Stimulated activated memory B cell treated with anti-CD40 and anti-IgM and Interleukin-4, amounts not matched to agents 10 μg/mL and 1 μg/mL and 100 μg/mL, for 72 hours (primary cell): ENCODE data around the gene FUZ.
A peak's percentile ranks its signal among the peaks of the same experiment; 100 is the strongest.

Experiments
- ATAC-seq: fragments of 150-1000 bp; cut with Tn5 transposase; 2 replicates; pipeline ENCODE4 v1.10.0; 2021
- H3K27ac Mint-ChIP-seq: one replicate; pipeline ENCODE4 v1.8.0; 2022; ENCODE audit warnings: mild to moderate bottlenecking, mixed read lengths
- H3K27me3 Mint-ChIP-seq: one replicate; pipeline ENCODE4 v1.8.0; 2022; ENCODE audit warnings: mixed read lengths
- H3K36me3 Mint-ChIP-seq: one replicate; pipeline ENCODE4 v1.8.0; 2022; ENCODE audit warnings: mixed read lengths
- H3K4me1 Mint-ChIP-seq: one replicate; pipeline ENCODE4 v1.8.0; 2022; ENCODE audit warnings: mixed read lengths
- H3K4me3 Mint-ChIP-seq: one replicate; pipeline ENCODE4 v1.8.0; 2022; ENCODE audit warnings: mild to moderate bottlenecking, moderate library complexity, mixed read lengths
- H3K9me3 Mint-ChIP-seq: one replicate; pipeline ENCODE4 v1.8.0; 2022; ENCODE audit warnings: mixed read lengths

The FUZ gene

DNA sequence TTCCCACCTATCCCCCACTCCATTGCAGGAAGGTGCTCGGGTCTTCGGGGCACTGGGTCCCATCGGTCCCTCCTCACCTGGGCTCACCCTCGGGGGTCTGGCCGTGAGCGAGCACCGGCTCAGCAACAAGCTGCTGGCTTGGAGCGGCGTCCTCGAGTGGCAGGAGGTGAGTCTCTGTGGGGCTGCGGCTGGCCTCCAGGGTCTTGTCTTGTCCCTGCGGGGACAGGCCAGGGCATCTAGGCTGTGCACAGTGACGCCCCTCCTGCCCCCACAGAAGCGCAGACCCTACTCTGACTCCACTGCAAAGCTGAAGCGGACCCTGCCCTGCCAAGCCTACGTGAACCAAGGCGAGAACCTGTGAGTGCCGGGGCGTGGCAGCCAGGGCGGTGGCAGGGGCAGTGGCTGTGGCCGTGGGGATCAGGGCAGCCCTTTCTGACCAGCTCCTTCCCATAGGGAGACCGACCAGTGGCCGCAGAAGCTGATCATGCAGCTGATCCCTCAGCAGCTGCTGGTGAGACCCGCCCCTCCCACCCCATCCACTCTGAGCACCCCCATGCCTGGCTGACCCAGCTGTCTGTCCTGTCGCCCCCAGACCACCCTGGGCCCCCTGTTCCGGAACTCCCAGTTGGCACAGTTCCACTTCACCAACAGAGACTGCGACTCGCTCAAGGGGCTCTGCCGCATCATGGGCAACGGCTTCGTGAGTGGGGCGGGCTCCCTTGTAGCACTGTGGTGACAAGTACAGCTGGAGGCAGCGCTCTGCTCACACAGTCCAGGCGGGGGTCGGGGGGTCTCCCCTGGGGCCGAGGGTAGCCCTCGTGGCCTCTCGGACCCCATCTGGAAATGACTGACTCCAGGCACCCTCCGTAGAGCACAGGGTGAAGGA, 41.5 kb upstream of the FUZ start:
- Mint-ChIP-seq H3K9me3 (no peaks in the 10 kb centered on the region), H3K4me3 (no peak overlapping the region), H3K27me3 (no peaks in the 10 kb centered on the region), H3K4me1 (peaks cover 47% of the 10 kb centered on the region), H3K27ac (peak overlapping the region; percentile 51), H3K36me3 (peaks cover 23% of the 10 kb centered on the region)
- ATAC-seq: no peak

DNA sequence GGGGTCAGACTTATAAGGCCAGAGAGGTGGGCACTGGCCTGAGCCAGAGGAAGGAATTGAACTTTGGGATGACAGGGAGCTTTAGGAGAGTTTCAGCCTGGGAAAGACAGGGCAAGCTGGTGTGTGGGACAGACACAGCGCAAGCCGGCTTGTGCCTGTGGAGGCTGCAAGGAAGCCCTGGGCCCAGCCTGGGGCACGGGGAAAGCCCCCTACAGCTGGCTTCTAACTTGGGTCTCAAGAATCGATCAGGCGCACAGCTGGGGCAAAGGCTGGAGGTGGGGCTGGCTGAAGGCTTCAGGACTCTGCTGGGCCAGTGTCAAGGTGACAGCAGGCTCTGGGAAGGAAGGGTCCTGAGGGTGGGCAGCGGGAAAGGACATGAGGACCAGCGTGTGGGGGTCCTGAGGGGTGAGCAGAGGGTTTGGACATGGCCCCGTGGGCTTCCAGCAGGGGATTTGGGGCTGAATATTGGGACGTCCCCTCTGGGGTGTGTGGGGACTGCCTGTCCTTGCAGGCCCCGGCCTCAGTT, 40.8 kb upstream of the FUZ start:
- peaks cover 24% of the 10 kb centered on the region for H3K36me3 Mint-ChIP-seq
- H3K27ac Mint-ChIP-seq: peak overlapping the region; percentile 51
- H3K27me3 Mint-ChIP-seq: no peaks in the 10 kb centered on the region
- H3K9me3 Mint-ChIP-seq: peaks cover 4% of the 10 kb centered on the region
- ATAC-seq: no peak
- peaks cover 53% of the 10 kb centered on the region for H3K4me1 Mint-ChIP-seq
- H3K4me3 Mint-ChIP-seq: no peak overlapping the region

DNA sequence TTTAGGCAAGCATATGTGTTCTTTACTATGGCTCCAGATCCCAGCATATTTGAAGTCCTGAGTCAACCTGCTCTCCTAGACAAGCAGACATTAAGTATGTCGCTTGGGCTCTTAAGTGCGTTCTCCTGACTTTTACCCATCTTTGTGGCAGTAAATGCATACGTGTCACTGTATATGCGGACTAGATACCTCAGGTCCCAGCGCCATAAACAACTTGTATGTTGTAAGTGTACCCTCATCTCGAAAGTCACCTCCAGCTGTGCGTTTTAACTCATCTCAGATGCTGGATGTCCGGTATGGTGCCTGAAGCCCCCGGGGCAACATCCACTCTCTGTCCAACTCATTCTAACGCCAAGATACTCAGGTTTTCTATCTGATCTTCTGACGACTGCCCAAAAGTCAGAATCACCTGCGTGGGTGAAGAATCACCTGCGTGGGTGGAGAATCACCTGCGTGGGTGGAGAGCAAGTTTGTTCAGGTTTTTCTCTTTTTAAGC, 39.6 kb upstream of the FUZ start:
- Mint-ChIP-seq H3K36me3 (peaks cover 15% of the 10 kb centered on the region), H3K27ac (peak overlapping the region; percentile 74), H3K4me1 (peaks cover 64% of the 10 kb centered on the region), H3K27me3 (no peaks in the 10 kb centered on the region), H3K4me3 (peak overlapping the region; percentile 85), H3K9me3 (peaks cover 4% of the 10 kb centered on the region)
- no peak for ATAC-seq

DNA sequence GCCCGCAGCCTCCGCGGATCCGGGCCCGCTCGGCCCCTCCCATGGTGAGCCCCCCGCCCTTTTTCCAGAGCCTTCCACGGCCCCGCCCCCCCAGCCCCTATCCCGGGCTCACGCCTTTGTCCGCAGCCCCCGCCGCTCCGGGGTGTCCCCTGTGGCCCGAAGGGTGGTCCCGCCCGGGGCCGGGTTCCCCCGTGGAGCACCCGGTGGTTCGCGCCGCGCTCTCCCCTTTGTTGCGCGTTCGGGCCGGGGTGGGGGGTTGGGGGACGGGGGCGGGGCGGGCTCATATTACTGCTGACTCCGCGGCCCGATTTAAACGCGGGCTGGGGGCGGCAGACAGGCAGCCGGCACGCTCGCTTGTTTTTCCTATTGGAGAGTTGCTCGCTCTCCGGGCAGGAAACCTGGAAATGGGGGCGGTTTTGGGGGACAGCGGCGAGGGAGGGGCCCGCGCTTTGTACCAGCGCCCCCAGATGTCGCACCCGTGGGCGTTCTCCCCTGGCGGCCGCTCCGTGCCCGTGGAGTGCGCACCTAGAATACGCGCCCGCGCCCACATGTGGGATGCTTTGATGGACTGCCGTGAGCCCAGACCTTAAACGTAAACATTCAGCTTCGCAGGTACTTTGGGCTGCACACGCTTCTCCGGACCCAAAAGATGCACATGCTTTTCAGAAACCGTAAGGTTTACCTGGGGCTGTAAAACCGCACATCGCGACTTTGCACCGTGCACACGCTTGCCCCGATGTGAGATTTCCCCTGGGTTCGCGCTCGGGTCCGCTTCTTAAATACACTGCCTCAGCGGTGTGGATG, 38.6 kb upstream of the FUZ start:
- Mint-ChIP-seq H3K4me1 (peaks cover 64% of the 10 kb centered on the region), H3K27me3 (no peaks in the 10 kb centered on the region), H3K27ac (peak overlapping the region; percentile 95), H3K9me3 (peaks cover 4% of the 10 kb centered on the region), H3K36me3 (peaks cover 15% of the 10 kb centered on the region), H3K4me3 (peak overlapping the region; percentile 85)
- ATAC-seq: peak; percentile 7

DNA sequence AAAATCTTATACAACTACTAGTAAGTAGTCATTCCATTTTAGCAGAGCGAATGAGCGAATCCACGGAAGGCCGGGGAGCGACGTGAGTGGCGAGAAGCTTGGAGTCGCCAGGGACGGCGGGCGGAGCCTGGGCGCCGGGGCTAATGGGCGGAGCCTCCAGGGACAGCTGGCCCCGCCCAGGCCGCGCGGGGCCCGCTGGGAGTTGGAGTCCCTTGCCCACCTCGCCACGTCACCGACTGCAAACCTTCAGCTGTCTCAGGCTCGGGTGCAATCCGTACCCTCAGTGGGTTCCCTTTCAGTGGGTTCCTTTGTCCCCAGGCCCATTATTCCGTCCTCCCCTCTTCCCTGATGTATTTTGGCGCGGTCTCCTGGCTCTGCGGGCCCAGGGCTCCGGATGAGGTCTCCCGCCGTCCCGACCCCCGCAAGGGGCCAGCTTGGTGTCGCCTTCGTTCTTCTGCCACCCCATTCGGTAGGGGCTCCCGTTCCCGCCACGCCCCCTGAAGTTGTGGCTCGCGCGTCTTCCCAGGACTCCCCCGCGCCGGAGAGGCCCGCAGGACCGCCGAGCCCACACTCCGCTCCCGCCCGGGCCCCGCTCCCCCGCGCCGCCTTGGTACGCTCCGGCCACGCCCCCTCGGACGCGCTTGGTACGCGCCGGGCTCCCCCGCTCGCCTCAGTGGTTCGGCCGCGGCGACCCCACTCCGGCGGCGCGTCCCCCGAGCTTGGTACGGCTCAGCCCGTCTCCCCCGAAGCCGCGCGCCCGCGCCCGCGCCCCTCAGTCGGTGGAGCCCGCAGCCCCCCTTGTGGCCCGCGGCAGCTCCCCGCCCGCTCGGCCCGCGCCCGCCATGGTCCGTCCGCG, 37.6 kb upstream of the FUZ start, which contains the start of gene PTOV1:
Gene PTOV1 (plus strand): TSS at position 673 of the 856 bp plus-strand sequence.
- peaks cover 4% of the 10 kb centered on the region for H3K9me3 Mint-ChIP-seq
- peak within 1 kb of the TSS; percentile 96 for H3K4me3 Mint-ChIP-seq
- peak within 1 kb of the TSS; percentile 95 for H3K27ac Mint-ChIP-seq
- peaks cover 14% of the 10 kb centered on the region for H3K36me3 Mint-ChIP-seq
- H3K27me3 Mint-ChIP-seq: no peaks in the 10 kb centered on the region
- H3K4me1 Mint-ChIP-seq: peaks cover 57% of the 10 kb centered on the region
- ATAC-seq: peak; percentile 94

DNA sequence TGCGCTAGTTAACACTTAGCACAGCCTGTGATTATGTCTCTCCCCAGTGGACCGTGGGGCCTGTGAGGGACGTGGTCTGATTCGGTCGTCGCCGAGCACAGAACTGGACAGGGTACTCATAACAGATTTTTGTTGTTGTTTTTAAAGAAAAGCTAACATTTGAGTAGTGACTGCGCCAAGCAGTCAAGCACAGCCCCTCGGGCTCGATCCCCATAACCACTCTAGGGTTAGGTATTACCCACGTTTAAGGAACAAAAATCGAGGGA, 37.1 kb upstream of the FUZ start:
- peaks cover 54% of the 10 kb centered on the region for H3K4me1 Mint-ChIP-seq
- H3K27me3 Mint-ChIP-seq: no peaks in the 10 kb centered on the region
- H3K27ac Mint-ChIP-seq: peak overlapping the region; percentile 95
- peak overlapping the region; percentile 96 for H3K4me3 Mint-ChIP-seq
- H3K36me3 Mint-ChIP-seq: peaks cover 8% of the 10 kb centered on the region
- H3K9me3 Mint-ChIP-seq: peaks cover 4% of the 10 kb centered on the region
- no peak for ATAC-seq

DNA sequence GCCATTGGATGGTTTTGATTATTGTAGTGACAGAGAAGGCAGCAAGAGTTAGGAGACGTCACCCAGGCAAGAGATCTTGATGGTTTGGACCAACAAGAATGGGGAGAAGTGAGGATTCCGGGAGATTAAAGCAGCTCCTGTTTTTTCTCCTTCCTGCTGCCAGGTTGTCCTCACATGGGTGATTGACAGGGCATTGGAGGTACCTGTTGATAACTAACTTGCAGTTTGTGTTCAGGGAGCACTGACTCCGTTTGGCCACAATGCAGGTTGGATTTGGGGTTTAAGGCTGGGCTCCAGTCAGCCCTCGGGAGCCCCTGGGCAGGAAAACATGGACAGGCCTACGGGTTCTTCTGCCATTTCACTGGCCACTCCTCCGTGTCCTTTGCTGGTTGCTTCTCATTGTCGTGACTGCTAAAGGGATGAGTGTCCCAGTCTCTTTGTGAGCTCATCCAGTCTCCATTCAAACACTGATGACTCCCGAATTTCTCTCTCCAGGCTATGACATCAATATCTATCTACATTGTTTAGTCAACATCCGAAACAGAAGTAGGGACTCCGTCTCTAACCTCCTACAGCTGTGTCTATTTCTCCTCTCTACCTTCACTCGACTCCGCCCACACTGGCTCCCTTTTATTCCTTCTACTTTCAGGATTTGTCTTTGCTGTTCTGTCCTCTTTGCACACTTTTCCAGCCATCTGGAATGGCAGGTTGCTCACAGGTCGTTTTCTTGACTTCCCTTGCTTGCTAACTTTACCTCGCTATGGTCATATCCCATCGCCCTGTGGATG, 36.5 kb upstream of the FUZ start:
- no peak for ATAC-seq
- Mint-ChIP-seq H3K36me3 (peaks cover 6% of the 10 kb centered on the region), H3K27ac (peak overlapping the region; percentile 95), H3K4me1 (peaks cover 56% of the 10 kb centered on the region), H3K4me3 (peak overlapping the region; percentile 96), H3K27me3 (no peaks in the 10 kb centered on the region), H3K9me3 (peaks cover 4% of the 10 kb centered on the region)

DNA sequence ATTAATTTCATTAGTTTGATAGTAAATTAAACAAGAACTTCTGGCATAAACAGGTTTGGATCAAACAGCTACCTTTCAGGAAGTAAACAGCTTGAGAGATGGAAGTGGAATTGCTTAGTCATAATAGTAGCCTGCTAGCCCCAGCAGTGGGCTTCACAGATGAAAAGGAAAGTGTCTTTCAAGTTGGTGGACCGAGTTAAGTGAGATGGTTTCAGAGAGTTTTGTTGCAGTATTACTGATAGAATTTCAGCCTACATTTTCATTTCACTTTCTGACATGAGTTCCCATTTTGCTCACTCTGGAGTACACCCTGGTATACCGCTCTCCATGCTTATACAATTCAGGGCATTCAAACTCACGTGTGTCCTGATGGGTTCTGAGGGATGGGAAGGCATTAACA, 35.8 kb upstream of the FUZ start:
- peak overlapping the region; percentile 49 for H3K27ac Mint-ChIP-seq
- H3K4me1 Mint-ChIP-seq: peaks cover 60% of the 10 kb centered on the region
- no peaks in the 10 kb centered on the region for H3K27me3 Mint-ChIP-seq
- peaks cover 6% of the 10 kb centered on the region for H3K36me3 Mint-ChIP-seq
- H3K4me3 Mint-ChIP-seq: peak overlapping the region; percentile 50
- no peak for ATAC-seq
- peaks cover 4% of the 10 kb centered on the region for H3K9me3 Mint-ChIP-seq

DNA sequence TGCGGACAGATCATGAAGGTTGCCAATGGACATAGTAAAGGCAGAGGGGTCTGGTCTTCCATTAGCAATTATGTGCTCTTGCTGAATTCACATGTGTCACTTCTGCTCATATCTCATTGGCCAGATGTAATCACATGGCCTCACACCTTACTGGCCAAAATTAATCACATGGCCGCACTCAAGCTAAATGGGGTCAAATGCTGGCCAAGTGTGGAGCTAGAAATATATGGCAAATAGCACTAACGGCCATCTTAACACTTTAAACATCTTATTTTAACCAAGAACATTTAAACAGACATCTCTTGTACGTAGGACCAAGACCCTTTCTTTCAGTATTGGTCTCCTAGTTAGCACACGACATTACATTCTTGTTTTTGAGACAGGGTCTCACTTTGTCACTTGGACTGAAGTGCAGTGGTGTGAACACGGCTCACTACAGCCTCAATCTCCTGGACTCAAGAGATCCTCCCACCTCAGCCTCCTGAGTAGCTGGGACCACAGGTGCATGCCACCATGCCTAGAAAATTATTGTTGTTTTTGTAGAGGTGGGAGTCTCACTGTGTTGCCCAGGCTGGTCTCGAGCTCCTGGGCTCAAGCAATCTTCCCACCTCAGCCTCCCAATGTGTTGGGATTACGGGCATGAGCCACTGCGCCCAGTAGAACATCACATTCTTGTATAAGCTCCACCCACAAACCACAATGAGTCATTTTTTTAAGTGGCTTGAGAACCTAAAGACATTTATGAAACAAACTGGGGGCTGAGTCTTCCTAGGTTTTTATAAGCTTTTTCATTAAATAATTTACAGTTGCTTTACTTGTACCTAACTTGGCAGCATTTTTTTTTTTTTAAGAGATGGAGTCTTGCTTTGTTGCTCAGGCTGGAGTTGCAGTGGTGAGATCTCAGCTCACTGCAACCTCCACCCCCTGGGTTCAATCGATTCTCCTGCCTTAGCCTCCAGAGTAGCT, 34.9 kb upstream of the FUZ start:
- H3K36me3 Mint-ChIP-seq: peaks cover 6% of the 10 kb centered on the region
- peak overlapping the region; percentile 49 for H3K27ac Mint-ChIP-seq
- H3K4me1 Mint-ChIP-seq: peaks cover 60% of the 10 kb centered on the region
- no peak overlapping the region for H3K4me3 Mint-ChIP-seq
- no peak for ATAC-seq
- no peaks in the 10 kb centered on the region for H3K27me3 Mint-ChIP-seq
- H3K9me3 Mint-ChIP-seq: peaks cover 4% of the 10 kb centered on the region

DNA sequence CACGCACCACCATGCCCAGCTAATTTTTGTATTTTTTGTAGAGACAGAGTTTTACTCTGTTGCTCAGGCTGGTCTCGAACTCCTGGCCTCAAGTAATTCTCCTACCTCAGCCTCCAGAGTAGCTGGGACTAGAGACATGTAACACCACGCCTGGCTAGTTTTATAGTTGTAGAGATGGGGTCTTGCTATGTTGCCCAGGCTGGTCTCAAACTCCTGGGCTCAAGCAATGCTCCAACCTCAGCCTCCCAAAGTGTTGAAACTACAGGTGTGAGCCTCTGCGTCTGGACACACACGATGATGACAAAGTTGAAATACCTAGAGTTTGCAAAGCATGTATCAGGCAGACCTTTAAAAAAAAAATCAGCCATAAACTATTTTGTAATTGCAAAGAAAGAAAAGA, 33.3 kb upstream of the FUZ start:
- H3K4me1 Mint-ChIP-seq: peaks cover 56% of the 10 kb centered on the region
- peaks cover 6% of the 10 kb centered on the region for H3K36me3 Mint-ChIP-seq
- H3K27ac Mint-ChIP-seq: peak overlapping the region; percentile 42
- peaks cover 4% of the 10 kb centered on the region for H3K9me3 Mint-ChIP-seq
- no peak for ATAC-seq
- H3K4me3 Mint-ChIP-seq: no peak overlapping the region
- H3K27me3 Mint-ChIP-seq: no peaks in the 10 kb centered on the region

DNA sequence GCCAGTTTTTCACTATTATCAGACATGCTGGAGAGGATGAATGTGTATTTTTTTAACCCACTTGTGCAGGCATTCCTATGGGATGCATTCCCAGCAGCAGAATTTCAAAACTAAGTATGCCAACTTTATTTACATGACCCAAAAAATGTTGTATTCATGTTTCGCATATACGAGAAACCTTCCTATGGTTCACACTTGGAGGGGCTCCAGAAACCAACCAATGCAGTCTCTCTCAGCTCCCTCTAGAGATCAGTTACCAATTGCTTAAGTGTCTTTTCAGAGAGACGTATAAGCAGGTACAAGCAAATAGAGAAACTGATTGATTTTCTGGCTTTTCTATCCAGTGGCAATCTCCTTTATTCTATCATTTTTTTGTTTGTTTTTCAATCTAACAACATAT, 32.3 kb upstream of the FUZ start:
- H3K27ac Mint-ChIP-seq: peak overlapping the region; percentile 78
- H3K4me3 Mint-ChIP-seq: no peak overlapping the region
- no peak for ATAC-seq
- peaks cover 12% of the 10 kb centered on the region for H3K36me3 Mint-ChIP-seq
- H3K27me3 Mint-ChIP-seq: no peaks in the 10 kb centered on the region
- H3K4me1 Mint-ChIP-seq: peaks cover 56% of the 10 kb centered on the region
- H3K9me3 Mint-ChIP-seq: peaks cover 4% of the 10 kb centered on the region

DNA sequence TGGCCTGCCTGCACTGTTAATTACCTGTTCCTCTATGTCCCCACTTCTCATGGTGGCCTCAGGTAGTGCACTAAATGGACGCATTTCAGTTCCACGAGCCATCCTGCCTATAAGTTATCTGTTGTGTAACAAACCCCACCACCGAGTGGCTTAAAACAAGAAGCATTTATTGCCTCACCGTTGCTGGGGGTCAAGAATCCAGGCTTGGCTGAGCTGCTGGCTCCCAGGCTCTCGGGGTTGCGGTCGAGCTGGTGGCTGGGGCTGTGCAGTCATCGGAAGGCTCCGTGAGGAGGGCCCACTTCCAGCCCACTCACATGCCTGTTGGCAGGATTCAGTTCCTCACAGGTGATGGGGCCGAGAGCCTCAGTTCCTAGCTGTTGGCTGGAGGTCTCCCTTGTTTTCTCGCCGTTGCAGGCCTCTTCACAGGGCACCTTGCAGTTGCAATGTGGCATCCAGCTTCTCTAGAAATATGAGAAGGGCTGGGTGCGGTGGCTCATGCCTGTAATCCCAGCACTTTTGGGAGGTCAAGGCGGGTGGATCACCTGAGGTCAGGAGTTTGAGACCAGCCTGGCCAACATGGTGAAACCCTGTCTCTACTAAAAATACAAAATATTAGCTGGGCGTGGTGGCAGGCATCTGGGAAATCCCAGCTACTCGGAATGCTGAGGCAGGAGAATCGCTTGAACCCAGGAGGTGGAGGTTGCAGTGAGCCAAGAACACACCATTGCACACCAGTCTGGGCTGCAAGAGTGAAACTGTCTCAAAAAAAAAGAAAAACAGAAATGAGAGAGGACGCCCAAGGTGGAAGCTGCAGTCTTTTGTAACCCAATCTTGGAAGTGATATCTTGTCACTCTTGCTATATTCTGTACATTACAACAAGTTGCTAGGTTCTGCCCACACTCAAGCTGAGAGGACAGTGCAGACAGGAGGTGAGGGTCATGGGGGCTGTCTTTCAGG, 31.3 kb upstream of the FUZ start:
- no peaks in the 10 kb centered on the region for H3K27me3 Mint-ChIP-seq
- ATAC-seq: no peak
- peaks cover 19% of the 10 kb centered on the region for H3K36me3 Mint-ChIP-seq
- peaks cover 48% of the 10 kb centered on the region for H3K4me1 Mint-ChIP-seq
- peaks cover 4% of the 10 kb centered on the region for H3K9me3 Mint-ChIP-seq
- peak overlapping the region; percentile 62 for H3K4me3 Mint-ChIP-seq
- peak overlapping the region; percentile 78 for H3K27ac Mint-ChIP-seq
